Measurements from ENCODE around the gene GNPDA1.
A peak's percentile ranks its signal among the peaks of the same experiment; 100 is the strongest.

DNA sequence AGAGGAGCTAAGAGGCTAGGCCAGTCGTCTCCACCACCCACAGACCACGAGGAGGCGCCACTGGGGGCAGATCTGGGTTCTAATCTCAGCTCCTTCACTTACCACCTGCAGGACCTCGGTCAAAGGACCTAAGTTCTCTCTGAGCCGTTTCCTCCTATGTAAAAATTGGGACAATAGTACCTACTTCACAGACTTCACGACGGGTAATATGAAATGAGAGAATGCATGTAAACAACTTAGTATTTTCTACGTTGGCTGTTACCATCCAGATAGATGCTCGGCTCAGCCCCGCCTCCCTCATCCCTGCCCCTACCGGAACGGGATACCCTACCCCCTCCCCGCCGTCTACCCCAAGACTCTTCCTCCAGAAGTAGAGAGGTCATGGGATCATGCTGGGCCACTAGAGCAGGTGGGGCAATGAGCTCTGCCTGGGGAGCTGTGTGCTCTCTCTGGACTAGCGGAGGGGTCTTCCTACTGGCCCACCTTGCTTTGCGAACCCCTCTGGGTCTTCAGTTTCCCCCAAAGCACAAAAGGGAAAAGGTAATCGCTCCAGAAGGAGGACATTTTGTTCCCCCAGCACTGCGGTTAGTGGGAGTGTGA is 541 bp downstream of the GNPDA1 start:
- TF ChIP-seq, protein P1, sequence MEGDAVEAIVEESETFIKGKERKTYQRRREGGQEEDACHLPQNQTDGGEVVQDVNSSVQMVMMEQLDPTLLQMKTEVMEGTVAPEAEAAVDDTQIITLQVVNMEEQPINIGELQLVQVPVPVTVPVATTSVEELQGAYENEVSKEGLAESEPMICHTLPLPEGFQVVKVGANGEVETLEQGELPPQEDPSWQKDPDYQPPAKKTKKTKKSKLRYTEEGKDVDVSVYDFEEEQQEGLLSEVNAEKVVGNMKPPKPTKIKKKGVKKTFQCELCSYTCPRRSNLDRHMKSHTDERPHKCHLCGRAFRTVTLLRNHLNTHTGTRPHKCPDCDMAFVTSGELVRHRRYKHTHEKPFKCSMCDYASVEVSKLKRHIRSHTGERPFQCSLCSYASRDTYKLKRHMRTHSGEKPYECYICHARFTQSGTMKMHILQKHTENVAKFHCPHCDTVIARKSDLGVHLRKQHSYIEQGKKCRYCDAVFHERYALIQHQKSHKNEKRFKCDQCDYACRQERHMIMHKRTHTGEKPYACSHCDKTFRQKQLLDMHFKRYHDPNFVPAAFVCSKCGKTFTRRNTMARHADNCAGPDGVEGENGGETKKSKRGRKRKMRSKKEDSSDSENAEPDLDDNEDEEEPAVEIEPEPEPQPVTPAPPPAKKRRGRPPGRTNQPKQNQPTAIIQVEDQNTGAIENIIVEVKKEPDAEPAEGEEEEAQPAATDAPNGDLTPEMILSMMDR (IDR thresholded peaks at IDR 0.05): peak; percentile 59
- TF ChIP-seq EZH2phosphoT487 (IDR thresholded peaks at IDR 0.05): no peak
